ENCODE data around the gene GNA15.

GNA15 gene

GRCh38 chr19:3105641-3106508 is 30.0 kb upstream of the GNA15 start:
- H3F3A ChIP-seq (ENCODE audit: insufficient read depth, low read length) = no peaks in the 10 kb centered on the region
- no peak overlapping the region for H3K4me3 ChIP-seq (ENCODE audit: low read depth, low read length, poor library complexity, severe bottlenecking)
- TF ChIP-seq CTCF (IDR thresholded peaks at IDR 0.05; ENCODE audit: low read length) (no peak), EZH2 (IDR thresholded peaks at IDR 0.05; ENCODE audit: borderline replicate concordance, low read length) (no peak)
- no peaks in the 10 kb centered on the region for H3K9me2 ChIP-seq (ENCODE audit: low read depth, low read length)
- H3K79me2 ChIP-seq (ENCODE audit: insufficient read depth, low read length) = no peaks in the 10 kb centered on the region
- H4K20me1 ChIP-seq (ENCODE audit: insufficient read depth, low read length) = no peaks in the 10 kb centered on the region
- no peaks in the 10 kb centered on the region for H3K4me1 ChIP-seq (ENCODE audit: insufficient read depth, low read length, severe bottlenecking)
- no peak overlapping the region for H3K4me2 ChIP-seq (ENCODE audit: low read length)
- no peaks in the 10 kb centered on the region for H3K36me3 ChIP-seq (ENCODE audit: insufficient read depth, low read length)
- H2AFZ ChIP-seq (ENCODE audit: low read length) = no peak overlapping the region
- H3K9me3 ChIP-seq (ENCODE audit: low read length) = no peaks in the 10 kb centered on the region
- no peak overlapping the region for H3K27ac ChIP-seq (ENCODE audit: low read depth, low read length, poor library complexity, severe bottlenecking)
- H3K27me3 ChIP-seq (ENCODE audit: insufficient read depth, low read length) = no peaks in the 10 kb centered on the region; the same call in 1 of the 2 replicates
- H3K9ac ChIP-seq (ENCODE audit: low read length) = no peak overlapping the region

GRCh38 chr19:3106509-3107141 is 29.2 kb upstream of the GNA15 start:
- no peak overlapping the region for H2AFZ ChIP-seq (ENCODE audit: low read length)
- no peaks in the 10 kb centered on the region for H3K9me3 ChIP-seq (ENCODE audit: low read length)
- no peaks in the 10 kb centered on the region for H3K9me2 ChIP-seq (ENCODE audit: low read depth, low read length)
- no peak overlapping the region for H3K4me3 ChIP-seq (ENCODE audit: low read depth, low read length, poor library complexity, severe bottlenecking)
- no peaks in the 10 kb centered on the region for H3K36me3 ChIP-seq (ENCODE audit: insufficient read depth, low read length)
- no peaks in the 10 kb centered on the region for H3K4me1 ChIP-seq (ENCODE audit: insufficient read depth, low read length, severe bottlenecking)
- H3K4me2 ChIP-seq (ENCODE audit: low read length) = no peak overlapping the region
- H4K20me1 ChIP-seq (ENCODE audit: insufficient read depth, low read length) = no peaks in the 10 kb centered on the region
- TF ChIP-seq EZH2 (IDR thresholded peaks at IDR 0.05; ENCODE audit: borderline replicate concordance, low read length) (no peak), CTCF (IDR thresholded peaks at IDR 0.05; ENCODE audit: low read length) (no peak)
- no peaks in the 10 kb centered on the region for H3K79me2 ChIP-seq (ENCODE audit: insufficient read depth, low read length)
- H3K27ac ChIP-seq (ENCODE audit: low read depth, low read length, poor library complexity, severe bottlenecking) = no peak overlapping the region
- no peaks in the 10 kb centered on the region for H3F3A ChIP-seq (ENCODE audit: insufficient read depth, low read length)
- H3K9ac ChIP-seq (ENCODE audit: low read length) = no peak overlapping the region
- peaks cover 3% of the 10 kb centered on the region; the same call in 1 of the 2 replicates for H3K27me3 ChIP-seq (ENCODE audit: insufficient read depth, low read length)

- Histone ChIP-seq H3K79me2 (ENCODE audit: insufficient read depth, low read length) (no peaks in the 10 kb centered on the region), H3F3A (ENCODE audit: insufficient read depth, low read length) (no peaks in the 10 kb centered on the region), H3K27ac (ENCODE audit: low read depth, low read length, poor library complexity, severe bottlenecking) (no peak overlapping the region), H3K4me1 (ENCODE audit: insufficient read depth, low read length, severe bottlenecking) (no peaks in the 10 kb centered on the region), H3K9me2 (ENCODE audit: low read depth, low read length) (no peaks in the 10 kb centered on the region), H3K27me3 (ENCODE audit: insufficient read depth, low read length) (peaks cover 3% of the 10 kb centered on the region; the same call in 1 of the 2 replicates), H2AFZ (ENCODE audit: low read length) (no peak overlapping the region), H3K9me3 (ENCODE audit: low read length) (no peaks in the 10 kb centered on the region), H3K4me3 (ENCODE audit: low read depth, low read length, poor library complexity, severe bottlenecking) (no peak overlapping the region), H4K20me1 (ENCODE audit: insufficient read depth, low read length) (no peaks in the 10 kb centered on the region), H3K36me3 (ENCODE audit: insufficient read depth, low read length) (no peaks in the 10 kb centered on the region), H3K4me2 (ENCODE audit: low read length) (no peak overlapping the region), H3K9ac (ENCODE audit: low read length) (no peak overlapping the region)
- TF ChIP-seq EZH2 (IDR thresholded peaks at IDR 0.05; ENCODE audit: borderline replicate concordance, low read length) = no peak
- no peak for TF ChIP-seq CTCF (IDR thresholded peaks at IDR 0.05; ENCODE audit: low read length)
Observed at GRCh38 chr19:3107658-3108057, 28.2 kb upstream of the GNA15 start.
